Mammary epithelial cell (primary cell): ENCODE measurements around the gene CST7.

ENCODE experiments used
- EZH2 ChIP-seq: IDR thresholded peaks from 2 replicates; pipeline ENCODE4 v1.6.1; 2012; ENCODE audit warnings: low read length, inconsistent platforms, borderline replicate concordance
- TF ChIP-seq, protein P1 (sequence below), 2 donors: IDR thresholded peaks in 1 of 2; conservative IDR thresholded peaks in 1 of 2; 2 replicates each; pipeline ENCODE4 v1.5.1; 2011 to 2012; ENCODE audit warnings: inconsistent platforms in 2 of 2, low read length in 2 of 2, mild to moderate bottlenecking in 2 of 2, control low read depth in 1 of 2, low read depth in 1 of 2; ENCODE audit not compliant: insufficient read depth in 1 of 2; ENCODE audit errors: extremely low read depth in 1 of 2

- TF ChIP-seq, protein P1, sequence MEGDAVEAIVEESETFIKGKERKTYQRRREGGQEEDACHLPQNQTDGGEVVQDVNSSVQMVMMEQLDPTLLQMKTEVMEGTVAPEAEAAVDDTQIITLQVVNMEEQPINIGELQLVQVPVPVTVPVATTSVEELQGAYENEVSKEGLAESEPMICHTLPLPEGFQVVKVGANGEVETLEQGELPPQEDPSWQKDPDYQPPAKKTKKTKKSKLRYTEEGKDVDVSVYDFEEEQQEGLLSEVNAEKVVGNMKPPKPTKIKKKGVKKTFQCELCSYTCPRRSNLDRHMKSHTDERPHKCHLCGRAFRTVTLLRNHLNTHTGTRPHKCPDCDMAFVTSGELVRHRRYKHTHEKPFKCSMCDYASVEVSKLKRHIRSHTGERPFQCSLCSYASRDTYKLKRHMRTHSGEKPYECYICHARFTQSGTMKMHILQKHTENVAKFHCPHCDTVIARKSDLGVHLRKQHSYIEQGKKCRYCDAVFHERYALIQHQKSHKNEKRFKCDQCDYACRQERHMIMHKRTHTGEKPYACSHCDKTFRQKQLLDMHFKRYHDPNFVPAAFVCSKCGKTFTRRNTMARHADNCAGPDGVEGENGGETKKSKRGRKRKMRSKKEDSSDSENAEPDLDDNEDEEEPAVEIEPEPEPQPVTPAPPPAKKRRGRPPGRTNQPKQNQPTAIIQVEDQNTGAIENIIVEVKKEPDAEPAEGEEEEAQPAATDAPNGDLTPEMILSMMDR (conservative IDR thresholded peaks at IDR 0.05 in 1 of 2, IDR thresholded peaks at IDR 0.05 in 1 of 2; ENCODE audit: extremely low read depth in 1 of 2, insufficient read depth in 1 of 2, low read depth in 1 of 2, low read length in 2 of 2), result no peak
- TF ChIP-seq EZH2, result no peak
These were observed 16.2 kb downstream of the CST7 start for GRCh38 chr20:24965065-24965919.
